DLD1 (cell line): ENCODE data around the gene UBE2F.
"Not testable (repeated sequence)": the region's sequence is repeated elsewhere in the genome, so short reads cannot be mapped to it uniquely, and the experiment has no call there.

Experiments used
- in situ Hi-C: cut with HindIII; loops from 2 replicates; pipeline ENCODE4 v1.10.0; 2017; ENCODE audit warnings: low sequenced_read_pairs

UBE2F gene

GRCh38 chr2:238015705-238016104 lies 48.9 kb downstream of the UBE2F start:
- in situ Hi-C loops, result no loop called here

GRCh38 chr2:238016526-238016925 lies 49.7 kb downstream of the UBE2F start:
- in situ Hi-C loops, result no loop called here

GRCh38 chr2:238019962-238020361 lies 53.1 kb downstream of the UBE2F start:
- in situ Hi-C loops, result no loop called here

GRCh38 chr2:238020816-238021215 lies 54.0 kb downstream of the UBE2F start:
- in situ Hi-C loops, result no loop called here

- in situ Hi-C loops, result no loop called here
Observed at GRCh38 chr2:238021327-238021726, 54.5 kb downstream of the UBE2F start.

- in situ Hi-C loops, result no loop called here
Observed at GRCh38 chr2:238022594-238023157, 55.9 kb downstream of the UBE2F start.

- in situ Hi-C loops, result no loop called here
Observed at GRCh38 chr2:238023608-238024007, 56.8 kb downstream of the UBE2F start.

- in situ Hi-C loops, result no loop called here
Observed at GRCh38 chr2:238024986-238025385, 58.2 kb downstream of the UBE2F start.

- in situ Hi-C loops, result no loop called here
Observed at GRCh38 chr2:238025741-238026360, 59.0 kb downstream of the UBE2F start.

GRCh38 chr2:238027058-238027457 lies 60.2 kb downstream of the UBE2F start:
- in situ Hi-C loops, result no loop called here

GRCh38 chr2:238027591-238028415 lies 61.0 kb downstream of the UBE2F start:
- in situ Hi-C loops, result no loop called here

GRCh38 chr2:238029853-238030252 lies 63.0 kb downstream of the UBE2F start:
- in situ Hi-C loops, result no loop called here

GRCh38 chr2:238030422-238031155 lies 63.8 kb downstream of the UBE2F start:
- in situ Hi-C loops, result no loop called here

- in situ Hi-C loops, result no loop called here
Observed at GRCh38 chr2:238031751-238032150, 64.9 kb downstream of the UBE2F start.

- in situ Hi-C loops, result no loop called here
Observed at GRCh38 chr2:238032755-238033337, 66.0 kb downstream of the UBE2F start.

GRCh38 chr2:238033991-238034390 lies 67.2 kb downstream of the UBE2F start:
- in situ Hi-C loops, result not testable (repeated sequence)

GRCh38 chr2:238038203-238038602 lies 71.4 kb downstream of the UBE2F start:
- in situ Hi-C loops, result no loop called here

GRCh38 chr2:238039151-238039550 lies 72.3 kb downstream of the UBE2F start:
- in situ Hi-C loops, result no loop called here

- in situ Hi-C loops, result no loop called here
Observed at GRCh38 chr2:238039985-238040384, 73.2 kb downstream of the UBE2F start.

- in situ Hi-C loops, result no loop called here
Observed at GRCh38 chr2:238040918-238041317, 74.1 kb downstream of the UBE2F start.

GRCh38 chr2:238042090-238042489 lies 75.3 kb downstream of the UBE2F start:
- in situ Hi-C loops, result no loop called here
